ENCODE measurements around the gene RBFOX2. TPM values are rescaled to one million over a fixed set of nuclear protein-coding genes. Genes with fewer than 3 reads are reported as not detected.

RBFOX2 gene
- total and polyA plus RNA-seq, 2 donors (not counting 3 experiments of a cell fraction or from before 2014, with no cell fraction given) = 125 to 142 TPM

- H2AFZ ChIP-seq (ENCODE audit: low read depth, low read length) = no peak overlapping the region
- H3K9me1 ChIP-seq (replicated peaks; ENCODE audit: control insufficient read depth, extremely low read depth, insufficient read depth, low read length) = no peaks in the 10 kb centered on the region
- FAIRE-seq (no peak), DNase-seq (ENCODE audit: low read depth, low spot score) (no peak)
- POLR2A ChIA-PET = no interaction called here
- peaks cover 4% of the 10 kb centered on the region for H3K79me2 ChIP-seq (ENCODE audit: control insufficient read depth, insufficient read depth, low read length)
- dilution Hi-C loops (cut with MboI; ENCODE audit: extremely low pct_ligation_motif_present, low sequenced_read_pairs) (no loop called here), intact Hi-C loops (cut with micrococcal nuclease) (no loop called here)
- no peak overlapping the region for H3K4me3 ChIP-seq (replicated peaks in 1 of 3; ENCODE audit: insufficient read depth in 1 of 3, low read depth in 1 of 3, low read length in 3 of 3)
- H3K36me3 ChIP-seq (ENCODE audit: control insufficient read depth in 2 of 2, extremely low read depth in 1 of 2, insufficient read depth in 2 of 2, low read length in 2 of 2) = no peaks in the 10 kb centered on the region
- H3K9ac ChIP-seq (replicated peaks; ENCODE audit: extremely low read depth, insufficient read depth, low read length) = no peak overlapping the region
- TF ChIP-seq, protein P1, sequence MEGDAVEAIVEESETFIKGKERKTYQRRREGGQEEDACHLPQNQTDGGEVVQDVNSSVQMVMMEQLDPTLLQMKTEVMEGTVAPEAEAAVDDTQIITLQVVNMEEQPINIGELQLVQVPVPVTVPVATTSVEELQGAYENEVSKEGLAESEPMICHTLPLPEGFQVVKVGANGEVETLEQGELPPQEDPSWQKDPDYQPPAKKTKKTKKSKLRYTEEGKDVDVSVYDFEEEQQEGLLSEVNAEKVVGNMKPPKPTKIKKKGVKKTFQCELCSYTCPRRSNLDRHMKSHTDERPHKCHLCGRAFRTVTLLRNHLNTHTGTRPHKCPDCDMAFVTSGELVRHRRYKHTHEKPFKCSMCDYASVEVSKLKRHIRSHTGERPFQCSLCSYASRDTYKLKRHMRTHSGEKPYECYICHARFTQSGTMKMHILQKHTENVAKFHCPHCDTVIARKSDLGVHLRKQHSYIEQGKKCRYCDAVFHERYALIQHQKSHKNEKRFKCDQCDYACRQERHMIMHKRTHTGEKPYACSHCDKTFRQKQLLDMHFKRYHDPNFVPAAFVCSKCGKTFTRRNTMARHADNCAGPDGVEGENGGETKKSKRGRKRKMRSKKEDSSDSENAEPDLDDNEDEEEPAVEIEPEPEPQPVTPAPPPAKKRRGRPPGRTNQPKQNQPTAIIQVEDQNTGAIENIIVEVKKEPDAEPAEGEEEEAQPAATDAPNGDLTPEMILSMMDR (IDR thresholded peaks at IDR 0.05; ENCODE audit: extremely low read depth in 1 of 2, insufficient read depth in 1 of 2, low read depth in 1 of 2, low read length in 2 of 2) = no peak
- TF ChIP-seq MAX (IDR thresholded peaks at IDR 0.05; ENCODE audit: insufficient read depth, insufficient read length) (no peak), JUN (IDR thresholded peaks at IDR 0.05; ENCODE audit: borderline replicate concordance, insufficient read depth, insufficient read length, low read depth) (no peak), EZH2 (IDR thresholded peaks at IDR 0.05; ENCODE audit: borderline replicate concordance, low read depth, low read length, severe bottlenecking) (no peak), MYC (IDR thresholded peaks at IDR 0.05; ENCODE audit: low read depth, low read length) (no peak), POLR2AphosphoS5 (IDR thresholded peaks at IDR 0.05; ENCODE audit: insufficient read depth, low read depth, low read length) (no peak), FOS (IDR thresholded peaks at IDR 0.05; ENCODE audit: borderline replicate concordance, insufficient read depth, low read length) (no peak), GATA2 (IDR thresholded peaks at IDR 0.05; ENCODE audit: insufficient read depth, insufficient read length, low read depth, low read length) (no peak), POLR2A (IDR thresholded peaks at IDR 0.05; ENCODE audit: low read depth, low read length) (no peak)
- CTCF ChIA-PET = no interaction called here
- no peak overlapping the region for H3K27ac ChIP-seq (ENCODE audit: insufficient read depth, low read depth, low read length)
- H4K20me1 ChIP-seq (replicated peaks; ENCODE audit: control insufficient read depth, extremely low read depth, insufficient read depth, low read length) = no peaks in the 10 kb centered on the region
- H3K4me2 ChIP-seq (ENCODE audit: insufficient read depth, low read length) = no peak overlapping the region
- H3K9me3 ChIP-seq (replicated peaks; ENCODE audit: control insufficient read depth, insufficient read depth, low read length) = no peaks in the 10 kb centered on the region
- no TSS peak for BruUV-seq (replicated peaks)
- H3K27me3 ChIP-seq (ENCODE audit: control insufficient read depth in 2 of 2, insufficient read depth in 2 of 2, low read length in 2 of 2) = no peaks in the 10 kb centered on the region
- H3K4me1 ChIP-seq (ENCODE audit: control insufficient read depth, extremely low read depth, insufficient read depth, low read length) = no peaks in the 10 kb centered on the region
These were observed 176.5 kb downstream of the RBFOX2 start for GRCh38 chr22:35852076-35852475.
